K562 (cell line): Measurements from ENCODE around the gene KCNB1.

Experiments used
- ATF2 ChIP-seq: sonication (generic); formaldehyde crosslinking; IDR thresholded peaks from 2 replicates; pipeline ENCODE4 v1.8.1; 2022; ENCODE audit warnings: missing genetic modification reagents
- ATF4 ChIP-seq: fragments of 450-650 bp; formaldehyde crosslinking; IDR thresholded peaks from 2 replicates; pipeline ENCODE4 v1.4.0; 2022; ENCODE audit warnings: mild to moderate bottlenecking, moderate library complexity
- CBFB ChIP-seq: sonication (generic); formaldehyde crosslinking; IDR thresholded peaks from 2 replicates; pipeline ENCODE4 v1.4.0; 2020; ENCODE audit warnings: mild to moderate bottlenecking, missing genetic modification reagents
- CEBPB ChIP-seq: fragments of 450-650 bp; IDR thresholded peaks from 2 replicates; pipeline ENCODE4 v1.6.1; 2016; ENCODE audit warnings: missing genetic modification characterization, missing compliant biosample characterization
- EP300 ChIP-seq: IDR thresholded peaks from 2 replicates; pipeline ENCODE4 v1.6.1; 2012; ENCODE audit warnings: low read length, improper control_type of control experiment
- FOSL1 ChIP-seq: fragments of 200-800 bp; sonication (Bioruptor generic); conservative IDR thresholded peaks from 2 replicates; pipeline ENCODE4 v1.6.1; 2016; ENCODE audit warnings: missing genetic modification characterization, missing compliant biosample characterization
- MAZ ChIP-seq, 2 experiments: fragments of 450-650 bp in 1 of 2; sonication (generic) in 1 of 2; formaldehyde crosslinking; IDR thresholded peaks in 1 of 2; conservative IDR thresholded peaks in 1 of 2; 2 replicates each; pipeline versions ENCODE4 v1.4.0 to v1.5.0; 2020; ENCODE audit warnings: mild to moderate bottlenecking in 1 of 2, missing genetic modification reagents in 1 of 2
- POLR2A ChIP-seq: fragments of 450-650 bp; conservative IDR thresholded peaks from 2 replicates; pipeline ENCODE4 v1.6.1; 2016
- POLR2AphosphoS5 ChIP-seq: IDR thresholded peaks from 2 replicates; pipeline ENCODE4 v1.6.1; 2011; ENCODE audit warnings: mild to moderate bottlenecking, low read depth, low read length, moderate library complexity; ENCODE audit not compliant: control insufficient read depth, insufficient read depth
- ZFP30 ChIP-seq: fragments of 250-450 bp; sonication (Bioruptor Pico); IDR thresholded peaks from 2 replicates; pipeline ENCODE4 v1.8.0; 2022; ENCODE audit warnings: moderate library complexity, mild to moderate bottlenecking, inconsistent platforms, borderline replicate concordance

DNA sequence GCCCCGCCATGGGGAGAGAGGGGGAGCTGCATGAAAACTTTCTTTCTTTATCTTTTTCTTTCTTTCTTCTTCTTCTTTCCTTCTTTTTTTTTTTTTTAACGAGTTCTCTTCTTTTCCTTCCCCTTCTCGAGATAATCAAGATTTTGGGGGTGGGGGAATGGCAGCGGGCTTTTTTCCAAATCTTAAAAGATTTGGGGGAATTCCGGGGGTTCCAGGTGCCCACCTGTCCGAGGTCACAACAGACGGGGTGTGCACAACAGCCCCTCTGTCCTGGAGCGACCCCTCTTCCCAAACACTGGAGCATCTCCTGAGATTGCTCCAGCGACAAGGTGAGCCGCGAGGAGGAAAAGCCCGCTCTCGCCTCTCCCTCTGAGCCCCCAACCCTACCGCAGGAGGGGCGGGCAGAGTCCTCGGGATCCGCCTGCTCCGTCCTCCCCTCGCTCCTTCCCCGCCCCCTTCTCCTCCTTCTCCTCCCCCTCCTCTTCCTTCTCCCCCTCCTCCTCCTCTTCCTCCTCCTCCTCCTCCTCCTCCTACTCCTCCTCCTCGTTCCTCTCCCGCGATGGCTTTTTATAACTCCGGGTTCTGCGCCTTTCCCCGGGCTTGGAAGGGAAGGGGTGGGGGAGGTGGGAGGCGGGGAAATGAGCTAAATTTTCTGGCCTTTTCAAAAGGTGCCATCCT, 689 bp upstream of the KCNB1 start:
- no peak for TF ChIP-seq POLR2A
- TF ChIP-seq POLR2AphosphoS5, result no peak
- no peak for TF ChIP-seq ATF4 (CRISPR knock-in tag)
- TF ChIP-seq CBFB (CRISPR knock-in tag), result no peak
- TF ChIP-seq FOSL1 (tag), result no peak
- TF ChIP-seq EP300, result no peak
- TF ChIP-seq MAZ (CRISPR knock-in tag; conservative IDR thresholded peaks at IDR 0.05 in 1 of 2, IDR thresholded peaks at IDR 0.05 in 1 of 2), result no peak
- TF ChIP-seq ZFP30 (CRISPR knock-in tag), result no peak
- no peak for TF ChIP-seq ATF2 (CRISPR knock-in tag)
- no peak for TF ChIP-seq CEBPB (tag)
